Fibroblast of skin of right quadriceps (primary cell): ENCODE measurements around the gene AMBP.

Experiments
- DNase-seq: peaks from one replicate; pipeline ENCODE4 v3.0.0-alpha.2; 2013

The AMBP gene

GRCh38 chr9:114078021-114078780 lies at the start of gene AMBP:
AMBP (minus strand) TSS chr9:114078300; CDS start chr9:114078209, 91 bp downstream.
- DNase-seq: no peak

- no peak for DNase-seq
Measured at GRCh38 chr9:114126247-114127060, 48.4 kb upstream of the AMBP start.

GRCh38 chr9:114125476-114126013 lies 47.4 kb upstream of the AMBP start:
- no peak for DNase-seq

- DNase-seq: no peak
Measured at GRCh38 chr9:114124666-114125475, 46.8 kb upstream of the AMBP start.

- no peak for DNase-seq
Measured at GRCh38 chr9:114124138-114124537, 46.0 kb upstream of the AMBP start.

GRCh38 chr9:114123031-114123977 lies 45.2 kb upstream of the AMBP start:
- no peak for DNase-seq

- DNase-seq: no peak
Measured at GRCh38 chr9:114122136-114123027, 44.3 kb upstream of the AMBP start.

- DNase-seq: no peak
Measured at GRCh38 chr9:114121227-114122135, 43.4 kb upstream of the AMBP start.

- DNase-seq: no peak
Measured at GRCh38 chr9:114120192-114121014, 42.3 kb upstream of the AMBP start.

GRCh38 chr9:114119242-114120191 lies 41.4 kb upstream of the AMBP start:
- no peak for DNase-seq

- DNase-seq: no peak
Measured at GRCh38 chr9:114117996-114118830, 40.1 kb upstream of the AMBP start.

- no peak for DNase-seq
Measured at GRCh38 chr9:114117614-114117995, 39.5 kb upstream of the AMBP start.

- DNase-seq: no peak
Measured at GRCh38 chr9:114116126-114116747, 38.1 kb upstream of the AMBP start.

- no peak for DNase-seq
Measured at GRCh38 chr9:114115654-114116125, 37.6 kb upstream of the AMBP start.

- peak; percentile 25 for DNase-seq
Measured at GRCh38 chr9:114114364-114114763, 36.3 kb upstream of the AMBP start.
